NCI-H2081 (cell line): ENCODE measurements around the gene SDK1.
"Not testable (repeated sequence)": the region's sequence is repeated elsewhere in the genome, so short reads cannot be mapped to it uniquely, and the experiment has no call there.

ENCODE experiments used
- DNase-seq, 2 experiments: peaks; one replicate each; lab custom pipeline; 2025; lab: John Stamatoyannopoulos, UW

The SDK1 gene

DNA sequence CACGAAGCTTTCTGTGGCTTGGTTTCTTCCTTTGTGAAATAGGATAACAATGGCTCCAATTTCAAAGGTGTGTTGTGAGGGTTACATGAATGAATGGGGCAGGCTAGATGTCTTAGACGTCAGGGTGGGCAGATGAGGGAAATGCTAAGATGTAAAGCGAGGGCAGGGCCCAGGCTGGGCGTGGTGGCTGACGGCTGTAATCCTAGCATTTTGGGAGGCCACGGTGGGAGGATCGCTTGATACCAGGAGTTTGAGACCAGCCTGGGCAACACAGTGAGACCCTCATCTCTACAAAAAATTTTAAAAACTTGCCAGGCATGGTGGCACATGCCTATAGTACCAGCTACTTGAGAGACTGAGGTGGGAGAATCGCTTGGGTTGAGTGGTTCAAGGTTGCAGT is 773.4 kb downstream of the SDK1 start:
- no peak for DNase-seq

DNA sequence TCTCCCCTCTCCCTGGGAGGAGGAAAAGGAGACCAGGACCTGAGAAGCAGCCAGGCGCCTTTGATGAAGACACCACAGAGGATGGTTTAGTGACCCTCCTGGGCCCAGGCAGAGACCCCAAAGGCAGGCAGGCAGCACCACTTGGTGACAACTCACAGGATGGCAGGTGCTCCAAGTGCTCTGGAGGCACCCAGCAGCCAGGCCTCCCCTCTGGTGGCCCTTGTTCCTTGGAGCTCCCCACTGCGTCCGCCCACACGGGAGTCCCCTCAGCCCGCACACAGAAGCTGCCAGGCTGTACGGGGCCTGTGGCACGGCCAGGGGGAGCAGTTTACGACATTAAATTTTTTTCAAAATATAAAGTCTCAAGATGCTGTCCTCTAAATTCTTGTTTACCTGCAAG is 773.9 kb downstream of the SDK1 start:
- no peak for DNase-seq

DNA sequence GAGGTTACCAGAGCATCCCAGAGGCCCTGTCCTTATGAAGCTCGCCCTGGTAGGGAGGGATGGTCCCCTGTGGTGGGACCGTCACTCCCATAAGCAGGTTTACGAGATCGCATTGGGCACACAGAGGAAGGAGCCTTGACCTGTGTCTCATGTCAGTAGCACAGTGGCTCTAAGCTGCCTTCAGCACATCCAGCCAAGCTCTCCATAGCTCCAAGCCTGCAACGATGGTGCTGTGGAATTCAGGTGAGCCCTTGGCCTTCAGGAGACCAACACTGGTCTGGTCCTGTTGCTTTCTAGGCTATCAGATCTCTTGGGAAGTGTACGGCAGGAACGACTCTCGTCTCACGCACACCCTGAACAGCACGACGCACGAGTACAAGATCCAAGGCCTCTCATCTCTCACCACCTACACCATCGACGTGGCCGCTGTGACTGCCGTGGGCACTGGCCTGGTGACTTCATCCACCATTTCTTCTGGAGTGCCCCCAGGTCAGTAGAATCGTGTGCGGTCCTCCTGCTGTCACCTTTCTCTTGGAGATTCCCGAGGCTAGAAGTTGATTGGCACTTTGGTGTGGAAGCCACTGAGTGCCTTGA is 775.7 kb downstream of the SDK1 start:
- DNase-seq: no peak

- no peak for DNase-seq
These were observed 776.9 kb downstream of the SDK1 start for GRCh38 chr7:4077980-4078379.

GRCh38 chr7:4078580-4078979 is 777.5 kb downstream of the SDK1 start:
- no peak for DNase-seq

- no peak for DNase-seq
These were observed 778.3 kb downstream of the SDK1 start for GRCh38 chr7:4079366-4079765.

GRCh38 chr7:4079956-4080355 is 778.9 kb downstream of the SDK1 start:
- DNase-seq: no peak

DNA sequence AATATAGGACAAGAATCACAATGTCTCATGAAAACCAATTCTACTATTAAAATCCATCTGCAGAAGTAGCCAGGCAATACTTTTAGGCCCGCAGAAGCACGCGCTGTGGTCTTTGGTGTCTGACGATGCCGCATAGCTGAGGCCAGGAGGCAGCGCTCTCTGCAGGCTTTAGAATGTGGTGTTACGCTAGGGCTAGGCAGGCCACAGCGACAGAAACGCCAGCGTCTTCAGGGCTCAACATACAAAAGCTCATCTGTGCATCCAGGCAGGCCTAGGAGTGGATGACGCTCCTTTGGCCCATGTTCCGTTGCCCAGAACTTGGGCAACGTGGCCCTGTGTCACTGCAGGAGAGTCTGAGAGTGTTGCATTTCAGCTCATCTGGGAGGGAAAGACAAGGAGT is 779.9 kb downstream of the SDK1 start:
- DNase-seq: no peak

GRCh38 chr7:4083513-4083912 is 782.5 kb downstream of the SDK1 start:
- no peak for DNase-seq

GRCh38 chr7:4084271-4084670 is 783.2 kb downstream of the SDK1 start:
- no peak for DNase-seq

DNA sequence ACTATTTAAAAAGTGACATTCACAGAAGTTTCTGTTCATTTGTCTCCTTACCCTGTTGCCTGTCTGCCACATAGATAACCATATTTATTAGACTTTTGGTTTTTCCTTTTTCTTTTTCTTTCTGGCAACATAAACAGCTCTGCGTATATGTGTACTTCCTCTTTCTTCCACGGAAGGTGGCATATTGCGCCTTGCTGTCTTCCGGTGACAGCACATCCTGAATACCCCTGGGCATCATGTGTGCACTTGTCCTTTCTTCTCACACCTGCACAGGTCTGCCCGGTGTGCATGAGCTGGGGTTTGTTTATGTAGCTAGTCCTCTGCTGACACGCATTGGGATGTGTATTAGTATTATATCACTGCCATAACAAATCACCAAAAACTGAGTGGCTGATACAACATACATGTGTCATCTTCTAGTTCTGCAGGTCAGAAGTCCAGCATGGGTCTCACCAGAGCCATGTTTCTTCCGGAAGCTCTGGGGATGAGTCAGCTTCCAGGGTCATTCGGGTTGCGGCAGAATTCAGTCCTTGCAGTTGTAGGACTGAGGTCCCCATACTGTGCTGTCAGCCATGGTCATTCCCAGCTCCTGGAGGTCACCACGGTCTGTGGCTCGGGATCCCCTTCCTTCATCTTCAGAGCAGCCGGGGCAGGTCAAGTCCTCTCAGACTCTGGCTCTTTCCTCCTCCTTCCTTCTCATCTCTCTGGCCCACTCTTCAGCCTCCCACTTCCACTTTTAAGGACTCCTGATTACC is 785.1 kb downstream of the SDK1 start:
- DNase-seq: no peak

GRCh38 chr7:4086723-4087122 is 785.7 kb downstream of the SDK1 start:
- no peak for DNase-seq

GRCh38 chr7:4091767-4092166 is 790.7 kb downstream of the SDK1 start:
- DNase-seq: no peak

DNA sequence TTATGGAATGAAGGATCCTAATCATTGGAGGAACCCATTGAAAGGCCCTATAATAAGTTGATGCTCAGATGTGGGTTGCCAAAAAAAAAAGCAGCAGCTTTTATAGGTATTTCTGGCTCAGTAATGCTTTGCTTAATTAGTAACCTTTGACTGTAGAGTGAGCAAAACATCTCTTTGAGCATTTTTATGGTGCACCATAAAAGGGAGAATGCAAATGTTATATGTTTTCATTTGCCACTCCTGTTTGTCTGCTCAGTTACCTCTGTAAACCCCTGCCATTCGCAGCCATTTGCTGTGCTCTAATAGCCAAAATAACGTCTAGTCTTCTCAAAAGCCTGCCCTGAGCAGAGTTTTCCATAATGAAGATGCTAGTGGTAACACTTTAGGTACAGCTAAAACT is 792.0 kb downstream of the SDK1 start:
- no peak for DNase-seq

DNA sequence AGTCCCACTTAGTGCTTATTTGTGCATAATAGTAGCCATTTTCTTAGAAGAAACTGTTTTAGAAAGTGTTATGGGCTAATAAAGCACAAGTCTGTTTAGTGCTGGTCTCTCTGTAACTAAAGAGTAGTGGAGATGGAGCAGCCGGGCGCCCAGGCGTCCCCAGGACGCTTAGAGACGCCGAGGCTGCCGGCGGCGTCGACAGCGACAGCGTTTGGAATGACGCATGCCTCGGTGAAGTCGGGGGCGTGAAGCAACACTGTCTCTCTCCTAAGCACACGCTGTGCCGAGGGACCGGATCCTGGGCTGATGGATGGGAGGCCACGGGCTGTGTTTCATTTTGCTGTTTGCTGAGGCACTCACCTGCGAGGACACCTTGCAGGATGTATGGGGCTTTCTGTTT is 792.4 kb downstream of the SDK1 start:
- no peak for DNase-seq

- not testable (repeated sequence) for DNase-seq
These were observed 793.1 kb downstream of the SDK1 start for GRCh38 chr7:4094158-4094557.

- DNase-seq: no peak
These were observed 796.1 kb downstream of the SDK1 start for GRCh38 chr7:4097001-4097609.

- no peak for DNase-seq
These were observed 797.1 kb downstream of the SDK1 start for GRCh38 chr7:4098169-4098568.

GRCh38 chr7:4099651-4100050 is 798.6 kb downstream of the SDK1 start:
- no peak for DNase-seq

GRCh38 chr7:4100148-4100547 is 799.1 kb downstream of the SDK1 start:
- DNase-seq: no peak

DNA sequence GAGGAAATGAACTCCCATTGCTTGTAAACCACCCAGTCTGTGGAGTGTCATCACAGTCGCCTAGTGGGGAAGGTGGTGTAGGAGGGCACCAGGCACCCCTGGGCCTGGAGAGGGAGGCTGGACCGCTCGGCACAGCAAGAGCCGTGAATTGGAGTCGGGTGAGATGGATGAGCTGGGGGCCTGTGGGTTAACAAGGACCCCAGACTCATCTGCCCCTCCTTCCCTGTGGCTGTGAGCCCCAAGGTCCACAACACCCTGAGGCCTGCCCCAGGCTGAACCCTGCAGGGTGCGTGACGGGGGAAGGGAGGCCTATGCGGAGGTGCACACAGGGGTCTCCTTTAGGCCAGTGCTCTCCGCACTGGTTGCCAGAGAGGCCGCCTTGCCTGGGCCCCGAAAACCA is 799.6 kb downstream of the SDK1 start:
- DNase-seq: no peak

GRCh38 chr7:4102231-4102841 is 801.3 kb downstream of the SDK1 start:
- peak in 1 of 2 experiments; percentile 31 for DNase-seq
